Kidney (tissue), 14 donors: Measurements from ENCODE around the gene SCD. TPM values are rescaled to one million over a fixed set of nuclear protein-coding genes. Genes with fewer than 3 reads are reported as not detected.

Experiments
- DNase-seq, 5 donors: peaks; one replicate each; pipeline ENCODE4 v3.0.0-alpha.2; 2013 to 2020
- FAIRE-seq: peaks from 2 replicates; lab custom pipeline; 2012; peaks lifted over from hg19 to GRCh38; lab: Jason Lieb, UNC
- H3K27ac ChIP-seq, 2 donors: one replicate each; pipeline ENCODE4 v1.7.0; 2013; ENCODE audit warnings: low read depth in 2 of 2, low read length in 2 of 2, inconsistent platforms in 1 of 2
- H3K27me3 ChIP-seq: one replicate; pipeline ENCODE4 v1.7.1; 2013; ENCODE audit warnings: low read length, inconsistent platforms; ENCODE audit not compliant: control insufficient read depth, insufficient read depth
- H3K36me3 ChIP-seq, 3 donors: one replicate each; pipeline versions ENCODE4 v1.7.0 to v1.7.1; 2013; ENCODE audit warnings: low read length in 3 of 3, control low read depth in 1 of 3, inconsistent platforms in 1 of 3; ENCODE audit not compliant: insufficient read depth in 3 of 3, control insufficient read depth in 2 of 3
- H3K4me1 ChIP-seq, 3 donors: one replicate each; pipeline versions ENCODE4 v1.7.0 to v1.7.1; 2013; ENCODE audit warnings: low read length in 3 of 3, inconsistent platforms in 1 of 3, low read depth in 1 of 3; ENCODE audit not compliant: control insufficient read depth in 2 of 3, insufficient read depth in 2 of 3
- H3K4me3 ChIP-seq, 3 donors: one replicate each; pipeline versions ENCODE4 v1.7.0 to v1.8.1; 2013; ENCODE audit warnings: low read length in 3 of 3, control low read depth in 1 of 3, inconsistent platforms in 1 of 3
- H3K9ac ChIP-seq, 3 donors: one replicate each; pipeline versions ENCODE4 v1.7.0 to v1.7.1; 2013; ENCODE audit warnings: low read length in 3 of 3, control low read depth in 1 of 3, inconsistent platforms in 1 of 3
- H3K9me3 ChIP-seq, 3 donors: one replicate each; pipeline versions ENCODE4 v1.7.0 to v1.7.1; 2013; ENCODE audit warnings: low read length in 3 of 3, control low read depth in 1 of 3, inconsistent platforms in 1 of 3; ENCODE audit not compliant: control insufficient read depth in 2 of 3, insufficient read depth in 1 of 3
- intact Hi-C: fragments of 100-400 bp; cut with DNase I; formaldehyde crosslinking; loops from one replicate; pipeline ENCODE4 v1.11.1; 2022
- polyA plus RNA-seq: library from polyadenylated mRNA; stranded (reverse); fragments of 350-450 nt; fragmentation: Illumina TruSeq; extraction: RNeasy Lipid Tissue Mini Kit (QIAGEN cat#74804); gene quantifications from one replicate; pipeline ENCODE4 v1.2.3, GENCODE V29; 2014; ENCODE audit warnings: low read depth, low replicate concordance; ENCODE audit not compliant: insufficient read depth
- total RNA-seq: library from RNA; stranded (reverse); fragmentation: NEBNext Ultra II Directional; extraction: Animal tissue kit (Norgen Biotek cat#: 25700); gene quantifications from one replicate; pipeline ENCODE4 v1.2.1, GENCODE V29; 2021
- TF ChIP-seq, protein P1 (sequence below): IDR thresholded peaks from 3 replicates; pipeline ENCODE4 v1.5.1; 2012; ENCODE audit warnings: mild to moderate bottlenecking, moderate library complexity, borderline replicate concordance; ENCODE audit not compliant: insufficient read depth; ENCODE audit errors: extremely low read depth
- donor health status: control.
- donor health status: control.
- donor health status: control.
- donor health status: control.
- donor health status: control.
- donor health status: DM: yes; HTN: yes; CAD: no.
- donor health status: Normal renal cell carcinoma (clear cell type).

Gene SCD
- total and polyA plus RNA-seq, 2 donors from 2014 or later = 8.7 to 10.7 TPM

DNA sequence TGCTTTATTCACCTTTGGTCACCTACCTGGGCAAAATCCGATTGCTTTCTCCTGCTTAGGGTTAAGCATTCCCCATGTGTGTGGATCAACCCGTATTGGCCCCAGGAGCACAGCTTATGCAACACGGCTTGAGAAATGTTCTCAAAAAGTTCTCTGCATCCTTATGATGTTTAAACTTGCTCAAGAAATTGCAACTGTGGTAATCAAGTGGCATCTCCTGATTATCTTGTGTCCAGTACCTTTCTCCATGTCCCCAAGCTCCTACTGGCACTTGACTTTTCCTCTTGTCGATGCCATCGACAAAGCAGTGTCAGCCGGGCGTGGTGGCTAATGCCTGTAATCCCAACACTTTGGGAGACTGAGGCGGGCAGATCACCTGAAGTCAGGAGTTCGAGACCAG lies 12.3 kb upstream of the SCD start:
- no peak overlapping the region for H3K27ac ChIP-seq

DNA sequence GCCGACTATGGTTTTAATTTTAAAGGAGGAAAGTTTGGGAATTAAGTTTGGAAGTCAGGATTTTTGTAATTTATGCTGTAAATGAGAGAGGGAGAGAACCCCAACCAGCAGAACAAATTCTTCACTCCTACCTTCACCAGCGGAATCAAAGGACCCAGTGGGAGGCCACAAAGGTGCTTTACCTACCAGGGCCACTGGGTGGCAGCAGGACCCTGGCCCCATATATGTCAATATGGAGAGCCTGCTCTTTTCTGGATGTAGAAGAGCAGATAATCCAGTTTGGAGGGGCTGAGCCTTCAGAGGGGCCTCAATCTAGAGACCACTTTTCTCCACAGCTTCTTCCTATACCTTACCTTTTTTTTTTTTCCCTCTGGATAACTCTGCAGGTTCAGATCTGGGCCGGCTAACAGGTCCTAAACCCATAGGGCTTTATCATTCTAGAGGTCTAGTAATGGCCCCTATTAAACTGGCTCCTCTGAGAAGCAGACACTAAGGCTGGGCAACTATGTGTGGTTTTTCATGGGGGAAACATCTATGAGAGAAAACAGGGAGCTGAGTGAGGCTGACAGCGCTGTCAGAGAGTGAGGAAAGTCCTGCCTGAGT lies 8.5 kb upstream of the SCD start:
- no peaks in the 10 kb centered on the region for H3K9me3 ChIP-seq
- peak; percentile 76 to 81 (median 77) for DNase-seq
- no peaks in the 10 kb centered on the region for H3K36me3 ChIP-seq
- no peak overlapping the region for H3K9ac ChIP-seq
- no peak overlapping the region for H3K4me3 ChIP-seq
- TF ChIP-seq, protein P1, sequence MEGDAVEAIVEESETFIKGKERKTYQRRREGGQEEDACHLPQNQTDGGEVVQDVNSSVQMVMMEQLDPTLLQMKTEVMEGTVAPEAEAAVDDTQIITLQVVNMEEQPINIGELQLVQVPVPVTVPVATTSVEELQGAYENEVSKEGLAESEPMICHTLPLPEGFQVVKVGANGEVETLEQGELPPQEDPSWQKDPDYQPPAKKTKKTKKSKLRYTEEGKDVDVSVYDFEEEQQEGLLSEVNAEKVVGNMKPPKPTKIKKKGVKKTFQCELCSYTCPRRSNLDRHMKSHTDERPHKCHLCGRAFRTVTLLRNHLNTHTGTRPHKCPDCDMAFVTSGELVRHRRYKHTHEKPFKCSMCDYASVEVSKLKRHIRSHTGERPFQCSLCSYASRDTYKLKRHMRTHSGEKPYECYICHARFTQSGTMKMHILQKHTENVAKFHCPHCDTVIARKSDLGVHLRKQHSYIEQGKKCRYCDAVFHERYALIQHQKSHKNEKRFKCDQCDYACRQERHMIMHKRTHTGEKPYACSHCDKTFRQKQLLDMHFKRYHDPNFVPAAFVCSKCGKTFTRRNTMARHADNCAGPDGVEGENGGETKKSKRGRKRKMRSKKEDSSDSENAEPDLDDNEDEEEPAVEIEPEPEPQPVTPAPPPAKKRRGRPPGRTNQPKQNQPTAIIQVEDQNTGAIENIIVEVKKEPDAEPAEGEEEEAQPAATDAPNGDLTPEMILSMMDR = peak; percentile 92
- no peak overlapping the region for H3K27ac ChIP-seq
- intact Hi-C loops = loop anchor here (5.0 kb wide), 1 partner anchor 99 kb away; no protein-coding TSS in a partner anchor
- no peak for FAIRE-seq
- H3K27me3 ChIP-seq = no peaks in the 10 kb centered on the region
- no peaks in the 10 kb centered on the region for H3K4me1 ChIP-seq

More for the DNA sequence above, 12.3 kb upstream of the SCD start:
- Histone ChIP-seq H3K4me3 (no peak overlapping the region), H3K9me3 (no peaks in the 10 kb centered on the region), H3K36me3 (no peaks in the 10 kb centered on the region), H3K4me1 (no peaks in the 10 kb centered on the region), H3K9ac (no peak overlapping the region), H3K27me3 (peaks cover 2% of the 10 kb centered on the region)
- intact Hi-C loops = loop anchor here (5.0 kb wide), 1 partner anchor 103 kb away; no protein-coding TSS in a partner anchor
- FAIRE-seq = no peak
- TF ChIP-seq, protein P1 = no peak
- DNase-seq = no peak

DNA sequence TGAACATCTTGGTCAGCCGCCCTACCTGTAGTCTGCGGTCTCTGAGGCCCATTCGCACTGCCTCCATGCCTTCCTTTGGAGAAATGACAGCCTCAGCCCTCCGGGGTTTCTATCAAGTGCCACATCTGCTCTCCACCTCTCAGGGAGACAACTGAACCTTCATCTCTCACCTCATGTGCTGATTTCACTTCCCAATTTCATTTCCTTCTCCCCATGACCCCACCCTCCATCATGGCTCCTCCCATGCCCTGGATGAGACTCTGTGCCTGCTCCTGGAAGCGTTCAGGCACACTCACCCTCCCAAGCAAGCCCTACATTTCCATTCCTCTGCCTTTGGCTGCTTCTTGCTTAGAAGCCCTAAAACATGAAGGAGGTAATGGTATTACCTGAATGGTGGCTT lies 7.8 kb upstream of the SCD start:
- no peak overlapping the region for H3K27ac ChIP-seq
- FAIRE-seq (no peak), DNase-seq (no peak)
- no peak overlapping the region for H3K4me3 ChIP-seq
- no peaks in the 10 kb centered on the region for H3K4me1 ChIP-seq
- H3K9ac ChIP-seq = no peak overlapping the region
- H3K36me3 ChIP-seq = no peaks in the 10 kb centered on the region
- H3K27me3 ChIP-seq = no peaks in the 10 kb centered on the region
- intact Hi-C loops = loop anchor here (5.0 kb wide), 1 partner anchor 98 kb away; no protein-coding TSS in a partner anchor
- TF ChIP-seq, protein P1 = no peak
- no peaks in the 10 kb centered on the region for H3K9me3 ChIP-seq
